Astrocyte (in vitro differentiated cells and primary cell): ENCODE measurements around the gene INHBB.

ENCODE experiments used
- EZH2 ChIP-seq: IDR thresholded peaks from 2 replicates; pipeline ENCODE4 v1.6.1; 2012; ENCODE audit warnings: mild to moderate bottlenecking, low read length, inconsistent platforms; ENCODE audit not compliant: insufficient read depth
- TF ChIP-seq, protein P1 (sequence below): IDR thresholded peaks from 2 replicates; pipeline ENCODE4 v1.5.1; 2011; ENCODE audit warnings: low read depth, mild to moderate bottlenecking, inconsistent platforms, low read length, moderate library complexity; ENCODE audit not compliant: insufficient read depth

DNA sequence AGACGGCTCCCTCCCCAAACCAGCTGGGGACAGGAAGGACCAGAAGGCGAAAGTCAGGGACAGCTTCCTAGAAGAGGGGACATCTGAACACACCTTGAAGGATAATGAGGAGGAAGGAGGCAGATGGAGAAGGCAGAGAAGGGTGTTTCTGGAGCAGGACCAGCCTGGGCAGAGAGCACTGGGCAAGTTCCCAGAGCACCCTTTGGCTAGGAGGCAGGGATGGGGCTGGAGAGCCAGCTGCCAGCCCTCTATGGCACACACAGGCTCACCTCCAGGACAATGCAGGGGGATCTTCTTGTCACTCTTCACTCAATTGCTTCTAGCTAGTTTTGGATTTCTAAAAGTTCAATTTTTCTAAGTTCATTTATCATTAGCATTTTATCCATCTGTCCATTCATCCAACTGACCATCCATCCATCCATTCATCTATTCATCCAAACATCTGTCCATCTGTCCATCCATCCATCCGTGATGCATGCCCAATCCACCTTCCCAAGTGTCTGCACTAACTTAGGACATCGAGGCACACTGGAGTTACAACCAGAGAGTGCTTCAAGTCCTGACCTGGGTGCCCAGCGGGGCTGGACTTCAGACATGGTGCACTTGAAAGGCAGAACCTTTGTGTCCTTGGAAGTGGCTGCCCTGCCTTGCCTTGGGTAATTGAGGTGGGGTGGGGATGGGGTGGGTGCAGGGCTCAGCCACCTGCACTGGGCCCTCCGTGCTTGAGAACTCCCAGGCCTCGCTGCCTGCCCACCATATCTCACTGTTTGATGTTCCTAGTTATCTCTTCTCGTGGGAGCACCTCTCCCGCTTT lies 42.5 kb downstream of the INHBB start:
- TF ChIP-seq, protein P1, sequence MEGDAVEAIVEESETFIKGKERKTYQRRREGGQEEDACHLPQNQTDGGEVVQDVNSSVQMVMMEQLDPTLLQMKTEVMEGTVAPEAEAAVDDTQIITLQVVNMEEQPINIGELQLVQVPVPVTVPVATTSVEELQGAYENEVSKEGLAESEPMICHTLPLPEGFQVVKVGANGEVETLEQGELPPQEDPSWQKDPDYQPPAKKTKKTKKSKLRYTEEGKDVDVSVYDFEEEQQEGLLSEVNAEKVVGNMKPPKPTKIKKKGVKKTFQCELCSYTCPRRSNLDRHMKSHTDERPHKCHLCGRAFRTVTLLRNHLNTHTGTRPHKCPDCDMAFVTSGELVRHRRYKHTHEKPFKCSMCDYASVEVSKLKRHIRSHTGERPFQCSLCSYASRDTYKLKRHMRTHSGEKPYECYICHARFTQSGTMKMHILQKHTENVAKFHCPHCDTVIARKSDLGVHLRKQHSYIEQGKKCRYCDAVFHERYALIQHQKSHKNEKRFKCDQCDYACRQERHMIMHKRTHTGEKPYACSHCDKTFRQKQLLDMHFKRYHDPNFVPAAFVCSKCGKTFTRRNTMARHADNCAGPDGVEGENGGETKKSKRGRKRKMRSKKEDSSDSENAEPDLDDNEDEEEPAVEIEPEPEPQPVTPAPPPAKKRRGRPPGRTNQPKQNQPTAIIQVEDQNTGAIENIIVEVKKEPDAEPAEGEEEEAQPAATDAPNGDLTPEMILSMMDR, result no peak
- TF ChIP-seq EZH2, result no peak
